Left lung (tissue), 10 donors: Measurements from ENCODE around the gene DNAH2. TPM values are rescaled to one million over a fixed set of nuclear protein-coding genes. Genes with fewer than 3 reads are reported as not detected.

ENCODE experiments used
- ATAC-seq: fragments of 200-7000 bp; cut with Tn5 transposase; one replicate; pipeline ENCODE4 v1.9.1; 2020; ENCODE audit warnings: moderate library complexity
- DNase-seq, 4 donors: peaks; one replicate each; pipeline ENCODE4 v3.0.0-alpha.2; 2013 to 2020
- H3K27ac ChIP-seq, 2 donors: fragments of 200-600 bp; sonication (generic) in 1 of 2; one replicate each; pipeline versions ENCODE4 v1.5.0 to v1.8.0; 2020 to 2021
- H3K27me3 ChIP-seq, 2 donors: fragments of 200-600 bp; sonication (generic) in 1 of 2; one replicate each; pipeline versions ENCODE4 v1.5.0 to v1.8.0; 2020 to 2021
- H3K36me3 ChIP-seq, 2 donors: fragments of 200-600 bp; sonication (generic) in 1 of 2; one replicate each; pipeline versions ENCODE4 v1.5.0 to v1.8.0; 2020 to 2021
- H3K4me1 ChIP-seq, 2 donors: fragments of 200-600 bp; one replicate each; pipeline ENCODE4 v1.8.0; 2021
- H3K4me3 ChIP-seq, 2 donors: fragments of 200-600 bp; sonication (generic) in 1 of 2; one replicate each; pipeline versions ENCODE4 v1.5.0 to v1.8.0; 2020 to 2021; ENCODE audit warnings: mild to moderate bottlenecking in 1 of 2
- H3K9me3 ChIP-seq, 2 donors: fragments of 200-600 bp; sonication (generic) in 1 of 2; one replicate each; pipeline versions ENCODE4 v1.5.0 to v1.8.0; 2020 to 2021
- CTCF ChIP-seq, 2 donors: fragments of 200-600 bp; sonication (generic) in 1 of 2; IDR thresholded peaks; one replicate each; pipeline versions ENCODE4 v1.5.0 to v1.8.0; 2021; ENCODE audit warnings: antibody characterized with exemption in 2 of 2
- intact Hi-C, 2 donors: fragments of 100-400 bp; cut with DNase I; formaldehyde crosslinking; loops; one replicate each; pipeline versions ENCODE4 v1.11.2 to v1.14.2; 2022
- polyA plus RNA-seq, 6 donors: library from polyadenylated mRNA; unstranded; fragments of 120-200 nt; gene quantifications; one replicate each; pipeline ENCODE4 v1.2.1, GENCODE V29; 2013; ENCODE audit not compliant: insufficient read length in 6 of 6
- total RNA-seq, 2 donors: library from RNA; stranded (reverse); fragmentation: NEBNext Ultra II Directional; extraction: Animal tissue kit (Norgen Biotek cat#: 25700); gene quantifications; one replicate each; pipeline ENCODE4 v1.2.1, GENCODE V29; 2021
- donor health status: DM: no; HTN: yes; CAD: no.
- donor health status: DM: no; HTN: no; CAD: no.

Gene DNAH2
- total and polyA plus RNA-seq, 8 donors: 0.67 to 4.5 (median 2.6) TPM

GRCh38 chr17:7833795-7834541 lies 116.4 kb downstream of the DNAH2 start, which contains the start of gene KDM6B:
Gene KDM6B, plus strand, starts transcription at chr17:7834217. Its CDS starts 11,338 bp downstream, at chr17:7845555.
- no peaks in the 10 kb centered on the region for H3K9me3 ChIP-seq
- H3K4me3 ChIP-seq: peak within 1 kb of the TSS; percentile 82 to 83
- ATAC-seq (peak; percentile 73), DNase-seq (peak; percentile 92 to 98 (median 96))
- intact Hi-C loops: no loop called here
- H3K4me1 ChIP-seq: peaks cover 14 to 38% of the 10 kb centered on the region in 2 donors
- no peaks in the 10 kb centered on the region for H3K27me3 ChIP-seq
- H3K36me3 ChIP-seq: no peaks in the 10 kb centered on the region
- H3K27ac ChIP-seq: peak within 1 kb of the TSS; percentile 98
- TF ChIP-seq CTCF (IDR thresholded peaks at IDR 0.05): peak in 1 of 2 donors; percentile 8

DNA sequence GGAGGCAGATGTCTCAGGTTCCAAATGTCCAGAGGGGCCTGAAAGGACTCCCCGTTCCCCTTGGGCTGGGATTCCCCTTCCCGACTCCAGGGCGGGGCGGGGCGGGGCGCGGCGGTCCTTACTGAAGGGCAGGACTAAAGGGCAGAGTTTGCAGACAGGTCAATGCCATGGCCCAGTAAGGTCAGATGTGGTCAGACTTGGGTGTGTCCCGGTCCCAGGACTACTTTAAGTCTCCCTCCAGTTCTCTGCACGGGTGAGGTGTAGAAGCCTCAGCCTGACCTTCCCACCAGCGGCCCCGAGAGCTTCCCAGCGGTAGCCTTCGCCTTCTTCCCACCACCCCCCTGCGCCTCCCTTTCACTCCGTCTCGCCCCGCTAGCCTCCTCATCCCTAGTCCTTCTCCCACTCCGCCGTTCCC lies 117.0 kb downstream of the DNAH2 start:
- DNase-seq (peak in 3 of 4 donors; percentile 46 to 94 (median 85)), ATAC-seq (peak; percentile 43)
- Histone ChIP-seq H3K27ac (peak overlapping the region; percentile 98), H3K4me1 (peaks cover 20 to 44% of the 10 kb centered on the region in 2 donors), H3K9me3 (no peaks in the 10 kb centered on the region), H3K4me3 (peak overlapping the region; percentile 82 to 83), H3K27me3 (no peaks in the 10 kb centered on the region), H3K36me3 (no peaks in the 10 kb centered on the region)
- TF ChIP-seq CTCF (IDR thresholded peaks at IDR 0.05): no peak
- intact Hi-C loops: no loop called here

- Histone ChIP-seq H3K36me3 (no peaks in the 10 kb centered on the region), H3K4me3 (peak overlapping the region; percentile 82 to 83), H3K4me1 (peaks cover 23 to 50% of the 10 kb centered on the region in 2 donors), H3K9me3 (no peaks in the 10 kb centered on the region), H3K27me3 (no peaks in the 10 kb centered on the region), H3K27ac (peak overlapping the region; percentile 98)
- ATAC-seq (peak; percentile 72), DNase-seq (peak; percentile 96 to 100 (median 98))
- TF ChIP-seq CTCF (IDR thresholded peaks at IDR 0.05): peak; percentile 59 to 66
- intact Hi-C loops: no loop called here
These were observed 117.6 kb downstream of the DNAH2 start for GRCh38 chr17:7834957-7835813.

- Histone ChIP-seq H3K36me3 (no peaks in the 10 kb centered on the region), H3K4me1 (peaks cover 26 to 59% of the 10 kb centered on the region in 2 donors), H3K27me3 (no peaks in the 10 kb centered on the region), H3K27ac (peak overlapping the region; percentile 98), H3K4me3 (peak overlapping the region; percentile 82 to 83), H3K9me3 (no peaks in the 10 kb centered on the region)
- ATAC-seq (peak; percentile 38), DNase-seq (peak; percentile 68 to 92 (median 76))
- TF ChIP-seq CTCF (IDR thresholded peaks at IDR 0.05): no peak
- intact Hi-C loops: no loop called here
These were observed 118.5 kb downstream of the DNAH2 start for GRCh38 chr17:7835814-7836595.
